SK-N-SH (cell line): ENCODE measurements around the gene MED12. TPM values are rescaled to one million over a fixed set of nuclear protein-coding genes. Genes with fewer than 3 reads are reported as not detected.

Experiments
- CTCF ChIA-PET: fragments of 300-600, 350-600 bp; formaldehyde crosslinking; extraction: SDS; loops from one replicate; lab custom pipeline; 2021; lab: Yijun Ruan, JAX
- POLR2A ChIA-PET: fragments of 350-600 bp; sonication (Branson Sonifier 250); formaldehyde crosslinking; extraction: SDS; loops from one replicate; lab custom pipeline; 2020; ENCODE audit warnings: antibody characterized with exemption, inconsistent platforms; lab: Yijun Ruan, JAX
- DNase-seq: peaks from one replicate; pipeline ENCODE4 v3.0.0; 2012
- H2AFZ ChIP-seq: fragments of 200-600 bp; sonication (generic); 2 replicates; pipeline ENCODE4 v1.8.1; 2016; ENCODE audit warnings: antibody characterized with exemption, mild to moderate bottlenecking, low read depth
- H3F3A ChIP-seq: fragments of 200-600 bp; sonication (generic); replicated peaks from 2 replicates; pipeline ENCODE3; 2016; ENCODE audit warnings: antibody characterized with exemption, mild to moderate bottlenecking; ENCODE audit not compliant: insufficient read depth
- H3K27ac ChIP-seq, 2 experiments: fragments of 200-500 bp in 1 of 2; fragments of 200-600 bp in 1 of 2; sonication (Bioruptor generic) in 1 of 2; sonication (generic), shearing (Covaris generic) in 1 of 2; 2 replicates each; pipeline versions ENCODE4 v1.5.1 to v1.6.1; 2014 to 2016; ENCODE audit warnings: low read depth in 2 of 2, inconsistent platforms in 1 of 2, low read length in 1 of 2, mild to moderate bottlenecking in 1 of 2, mixed read lengths in 1 of 2
- H3K27me3 ChIP-seq: fragments of 200-600 bp; sonication (generic), shearing (Covaris generic); 2 replicates; pipeline ENCODE4 v1.6.1; 2016; ENCODE audit warnings: mixed run types; ENCODE audit not compliant: insufficient read depth
- H3K36me3 ChIP-seq, 2 experiments: fragments of 200-500 bp in 1 of 2; fragments of 200-600 bp in 1 of 2; sonication (Bioruptor generic) in 1 of 2; sonication (generic) in 1 of 2; replicated peaks in 1 of 2; 2 replicates each; pipeline versions ENCODE3 to v1.5.1; 2014 to 2016; ENCODE audit warnings: low read length in 1 of 2, mild to moderate bottlenecking in 1 of 2; ENCODE audit not compliant: insufficient read depth in 2 of 2, control insufficient read depth in 1 of 2
- H3K4me1 ChIP-seq, 2 experiments: fragments of 200-500 bp in 1 of 2; fragments of 200-600 bp in 1 of 2; sonication (Bioruptor generic) in 1 of 2; sonication (generic), shearing (Covaris generic) in 1 of 2; 2 replicates each; pipeline versions ENCODE4 v1.5.1 to v1.6.1; 2014 to 2016; ENCODE audit warnings: low read depth in 1 of 2, low read length in 1 of 2, mixed run types in 1 of 2; ENCODE audit not compliant: insufficient read depth in 2 of 2, control insufficient read depth in 1 of 2
- H3K4me2 ChIP-seq: fragments of 200-600 bp; sonication (generic), shearing (Covaris generic); 2 replicates; pipeline ENCODE4 v1.6.1; 2017; ENCODE audit warnings: mixed run types
- H3K4me3 ChIP-seq, 2 experiments: fragments of 200-500 bp in 1 of 2; fragments of 200-600 bp in 1 of 2; sonication (Bioruptor generic) in 1 of 2; sonication (generic), shearing (Covaris generic) in 1 of 2; 2 replicates each; pipeline versions ENCODE4 v1.5.1 to v1.8.1; 2014 to 2016; ENCODE audit warnings: low read depth in 2 of 2, inconsistent platforms in 1 of 2, low read length in 1 of 2, mild to moderate bottlenecking in 1 of 2, mixed read lengths in 1 of 2, moderate library complexity in 1 of 2
- H3K79me2 ChIP-seq: fragments of 200-600 bp; sonication (generic); 2 replicates; pipeline ENCODE4 v1.8.1; 2017; ENCODE audit warnings: mild to moderate bottlenecking; ENCODE audit not compliant: insufficient read depth
- H3K9ac ChIP-seq: fragments of 200-600 bp; sonication (generic); 2 replicates; pipeline ENCODE4 v1.6.1; 2017; ENCODE audit warnings: mixed run types
- H3K9me2 ChIP-seq: fragments of 200-600 bp; sonication (generic); 2 replicates; pipeline ENCODE4 v1.6.1; 2017; ENCODE audit warnings: mixed run types
- H3K9me3 ChIP-seq: fragments of 200-600 bp; sonication (generic); 2 replicates; pipeline ENCODE4 v1.6.1; 2017; ENCODE audit warnings: mixed run types, mild to moderate bottlenecking, moderate library complexity
- H4K20me1 ChIP-seq: fragments of 200-600 bp; sonication (generic); 2 replicates; pipeline ENCODE4 v1.6.1; 2017; ENCODE audit warnings: mild to moderate bottlenecking, mixed run types; ENCODE audit not compliant: insufficient read depth
- ELF1 ChIP-seq: IDR thresholded peaks from 2 replicates; pipeline ENCODE4 v1.4.0; 2012
- EP300 ChIP-seq, 2 experiments: IDR thresholded peaks; 2 replicates each; pipeline versions ENCODE4 v1.4.0 to v1.6.1; 2012; ENCODE audit warnings: borderline replicate concordance in 1 of 2, low read depth in 1 of 2, low read length in 1 of 2
- EZH2phosphoT487 ChIP-seq: fragments of 200-600 bp; sonication (generic); IDR thresholded peaks from 2 replicates; pipeline ENCODE4 v1.6.1; 2017; ENCODE audit warnings: low read depth, mixed run types, mild to moderate bottlenecking, antibody characterized with exemption, moderate library complexity, borderline replicate concordance
- GABPA ChIP-seq: IDR thresholded peaks from 2 replicates; pipeline ENCODE4 v1.4.0; 2012; ENCODE audit warnings: low read depth, mild to moderate bottlenecking
- GATA2 ChIP-seq: sonication (generic); formaldehyde crosslinking; IDR thresholded peaks from 2 replicates; pipeline ENCODE4 v1.5.0; 2020; ENCODE audit warnings: mild to moderate bottlenecking, missing genetic modification reagents
- IRF3 ChIP-seq: fragments of 150-350 bp; IDR thresholded peaks from 2 replicates; pipeline ENCODE4 v1.6.1; 2016; ENCODE audit warnings: mild to moderate bottlenecking, low read depth, low read length
- MXI1 ChIP-seq: IDR thresholded peaks from 2 replicates; pipeline ENCODE4 v1.6.1; 2012; ENCODE audit warnings: mild to moderate bottlenecking, low read depth, low read length, improper control_type of control experiment
- NRF1 ChIP-seq: IDR thresholded peaks from 2 replicates; pipeline ENCODE4 v1.6.1; 2012; ENCODE audit warnings: low read depth, mild to moderate bottlenecking, low read length
- POLR2AphosphoS5 ChIP-seq: IDR thresholded peaks from 2 replicates; pipeline ENCODE4 v1.6.1; 2012; ENCODE audit warnings: low read depth, low read length
- RAD21 ChIP-seq: IDR thresholded peaks from 2 replicates; pipeline ENCODE4 v1.6.1; 2012; ENCODE audit warnings: mild to moderate bottlenecking, low read length
- RCOR1 ChIP-seq: fragments of 150-350 bp; IDR thresholded peaks from 2 replicates; pipeline ENCODE4 v1.6.1; 2017; ENCODE audit warnings: antibody characterized with exemption, low read length
- SIN3A ChIP-seq: IDR thresholded peaks from 2 replicates; pipeline ENCODE4 v1.6.1; 2012; ENCODE audit warnings: low read depth, mild to moderate bottlenecking, low read length, moderate library complexity, borderline replicate concordance
- TAF1 ChIP-seq: IDR thresholded peaks from 2 replicates; pipeline ENCODE4 v1.6.1; 2012; ENCODE audit warnings: low read depth, mild to moderate bottlenecking, low read length, moderate library complexity, borderline replicate concordance
- USF1 ChIP-seq: IDR thresholded peaks from 2 replicates; pipeline ENCODE4 v1.4.0; 2012; ENCODE audit warnings: low read depth, borderline replicate concordance
- YY1 ChIP-seq: IDR thresholded peaks from 2 replicates; pipeline ENCODE4 v1.4.0; 2012; ENCODE audit warnings: low read depth, mild to moderate bottlenecking
- ZBTB33 ChIP-seq: IDR thresholded peaks from 2 replicates; pipeline ENCODE4 v1.4.0; 2012; ENCODE audit warnings: low read depth, borderline replicate concordance
- WGBS: methylation state at CpG from one replicate; pipeline ENCODE4 v1.1.6; 2017; ENCODE audit warnings: low lambda C conversion rate; 5-methylcytosine and 5-hydroxymethylcytosine counted together
- polyA plus RNA-seq, 3 experiments: library from polyadenylated mRNA; depleted of rRNA; stranded (reverse); fragments of >200 nt; gene quantifications; 2 replicates each; pipeline ENCODE4 v1.2.3, GENCODE V29; 2012
- TF ChIP-seq, protein P1 (sequence below): fragments of 200-600 bp; sonication (generic); IDR thresholded peaks from 2 replicates; pipeline ENCODE4 v1.6.1; 2017; ENCODE audit warnings: antibody characterized with exemption, mild to moderate bottlenecking, moderate library complexity

Gene MED12
- polyA plus RNA-seq, 1 of the 3 experiments (the other 2 are of a cell fraction): 18.5 TPM

- Histone ChIP-seq H3K27me3 (peaks cover 5% of the 10 kb centered on the region; the same call in 1 of the 2 replicates), H3K36me3 (no peaks in the 10 kb centered on the region), H3K9me2 (no peaks in the 10 kb centered on the region), H3F3A (no peaks in the 10 kb centered on the region), H3K4me1 (peaks cover 0 to 45% of the 10 kb centered on the region in 2 experiments; a peak in 1 of 4 replicates), H3K79me2 (no peaks in the 10 kb centered on the region), H3K9ac (no peak overlapping the region), H4K20me1 (no peaks in the 10 kb centered on the region), H3K9me3 (no peaks in the 10 kb centered on the region), H2AFZ (no peak overlapping the region), H3K27ac (no peak overlapping the region), H3K4me2 (no peak overlapping the region), H3K4me3 (no peak overlapping the region)
- ChIA-PET CTCF (interaction anchor here (1.2 to 3.7 kb wide), 3 partner anchors 28 to 79 kb away, joined by 3 to 30 read pairs (median 5); no protein-coding TSS in a partner anchor), POLR2A (no interaction called here)
- WGBS: 35% methylated on average over 2 of the region's 4 CpGs
- no peak for DNase-seq
- no peak for TF ChIP-seq RAD21
- no peak for TF ChIP-seq MXI1
- TF ChIP-seq ELF1: no peak
- no peak for TF ChIP-seq TAF1
- TF ChIP-seq IRF3: no peak
- TF ChIP-seq ZBTB33: no peak
- TF ChIP-seq SIN3A: no peak
- no peak for TF ChIP-seq GATA2 (CRISPR knock-in tag)
- TF ChIP-seq YY1: no peak
- TF ChIP-seq GABPA: no peak
- TF ChIP-seq USF1: no peak
- TF ChIP-seq RCOR1: no peak
- TF ChIP-seq POLR2AphosphoS5: no peak
- TF ChIP-seq, protein P1, sequence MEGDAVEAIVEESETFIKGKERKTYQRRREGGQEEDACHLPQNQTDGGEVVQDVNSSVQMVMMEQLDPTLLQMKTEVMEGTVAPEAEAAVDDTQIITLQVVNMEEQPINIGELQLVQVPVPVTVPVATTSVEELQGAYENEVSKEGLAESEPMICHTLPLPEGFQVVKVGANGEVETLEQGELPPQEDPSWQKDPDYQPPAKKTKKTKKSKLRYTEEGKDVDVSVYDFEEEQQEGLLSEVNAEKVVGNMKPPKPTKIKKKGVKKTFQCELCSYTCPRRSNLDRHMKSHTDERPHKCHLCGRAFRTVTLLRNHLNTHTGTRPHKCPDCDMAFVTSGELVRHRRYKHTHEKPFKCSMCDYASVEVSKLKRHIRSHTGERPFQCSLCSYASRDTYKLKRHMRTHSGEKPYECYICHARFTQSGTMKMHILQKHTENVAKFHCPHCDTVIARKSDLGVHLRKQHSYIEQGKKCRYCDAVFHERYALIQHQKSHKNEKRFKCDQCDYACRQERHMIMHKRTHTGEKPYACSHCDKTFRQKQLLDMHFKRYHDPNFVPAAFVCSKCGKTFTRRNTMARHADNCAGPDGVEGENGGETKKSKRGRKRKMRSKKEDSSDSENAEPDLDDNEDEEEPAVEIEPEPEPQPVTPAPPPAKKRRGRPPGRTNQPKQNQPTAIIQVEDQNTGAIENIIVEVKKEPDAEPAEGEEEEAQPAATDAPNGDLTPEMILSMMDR: no peak
- TF ChIP-seq EZH2phosphoT487: no peak
- TF ChIP-seq EP300 (IDR thresholded peaks at IDR 0.05; ENCODE audit: borderline replicate concordance in 1 of 2, low read depth in 1 of 2, low read length in 1 of 2): no peak
- TF ChIP-seq NRF1: no peak
Measured at GRCh38 chrX:71099736-71100135, 18.7 kb upstream of the MED12 start.
